ENCODE results near the gene GPR3.
A peak's percentile ranks its signal among the peaks of the same experiment; 100 is the strongest.

The GPR3 gene

GRCh38 chr1:27368869-27369582 is 23.4 kb upstream of the GPR3 start:
- DNase-seq (ENCODE audit: low spot score), result no peak
- no peak for TF ChIP-seq CTCF (IDR thresholded peaks at IDR 0.05; ENCODE audit: extremely low read depth, insufficient read depth, missing control alignments)
- in situ Hi-C loops (cut with MboI; ENCODE audit: low pct_unique_long_range_greater_than_20kb, low sequenced_read_pairs, unreplicated experiment), result no loop called here

- TF ChIP-seq CTCF (IDR thresholded peaks at IDR 0.05; ENCODE audit: extremely low read depth, insufficient read depth, missing control alignments), result no peak
- in situ Hi-C loops (cut with MboI; ENCODE audit: low pct_unique_long_range_greater_than_20kb, low sequenced_read_pairs, unreplicated experiment), result loop anchor here (10.0 kb wide), 1 partner anchor 57 kb away; no protein-coding TSS in a partner anchor
- no peak for DNase-seq (ENCODE audit: low spot score)
These were observed 20.2 kb upstream of the GPR3 start for GRCh38 chr1:27372022-27372807.

GRCh38 chr1:27372808-27373690 is 19.4 kb upstream of the GPR3 start:
- no peak for DNase-seq (ENCODE audit: low spot score)
- in situ Hi-C loops (cut with MboI; ENCODE audit: low pct_unique_long_range_greater_than_20kb, low sequenced_read_pairs, unreplicated experiment), result loop anchor here (10.0 kb wide), 1 partner anchor 58 kb away; no protein-coding TSS in a partner anchor
- peak; percentile 27 for TF ChIP-seq CTCF (IDR thresholded peaks at IDR 0.05; ENCODE audit: extremely low read depth, insufficient read depth, missing control alignments)

GRCh38 chr1:27374362-27375086 is 17.9 kb upstream of the GPR3 start, which contains the start of gene FCN3:
Gene FCN3, minus strand, starts transcription at chr1:27374824. Its CDS starts 6 bp downstream, at chr1:27374818.
- no peak for TF ChIP-seq CTCF (IDR thresholded peaks at IDR 0.05; ENCODE audit: extremely low read depth, insufficient read depth, missing control alignments)
- in situ Hi-C loops (cut with MboI; ENCODE audit: low pct_unique_long_range_greater_than_20kb, low sequenced_read_pairs, unreplicated experiment), result loop anchor here (10.0 kb wide), 1 partner anchor 60 kb away; no protein-coding TSS in a partner anchor
- DNase-seq (ENCODE audit: low spot score), result no peak

- TF ChIP-seq CTCF (IDR thresholded peaks at IDR 0.05; ENCODE audit: extremely low read depth, insufficient read depth, missing control alignments), result no peak
- in situ Hi-C loops (cut with MboI; ENCODE audit: low pct_unique_long_range_greater_than_20kb, low sequenced_read_pairs, unreplicated experiment), result loop anchor here (10.0 kb wide), 1 partner anchor 63 kb away; no protein-coding TSS in a partner anchor
- no peak for DNase-seq (ENCODE audit: low spot score)
These were observed 14.5 kb upstream of the GPR3 start for GRCh38 chr1:27377760-27378495.

Data from GM13977 (cell line).